GM10847 (cell line): Measurements from ENCODE around the gene RAC3.

Source experiments
- POLR2A ChIP-seq: IDR thresholded peaks from 2 replicates; pipeline ENCODE4 v1.6.1; 2011; ENCODE audit not compliant: insufficient read length; ENCODE audit errors: extremely low read depth

Gene RAC3

DNA sequence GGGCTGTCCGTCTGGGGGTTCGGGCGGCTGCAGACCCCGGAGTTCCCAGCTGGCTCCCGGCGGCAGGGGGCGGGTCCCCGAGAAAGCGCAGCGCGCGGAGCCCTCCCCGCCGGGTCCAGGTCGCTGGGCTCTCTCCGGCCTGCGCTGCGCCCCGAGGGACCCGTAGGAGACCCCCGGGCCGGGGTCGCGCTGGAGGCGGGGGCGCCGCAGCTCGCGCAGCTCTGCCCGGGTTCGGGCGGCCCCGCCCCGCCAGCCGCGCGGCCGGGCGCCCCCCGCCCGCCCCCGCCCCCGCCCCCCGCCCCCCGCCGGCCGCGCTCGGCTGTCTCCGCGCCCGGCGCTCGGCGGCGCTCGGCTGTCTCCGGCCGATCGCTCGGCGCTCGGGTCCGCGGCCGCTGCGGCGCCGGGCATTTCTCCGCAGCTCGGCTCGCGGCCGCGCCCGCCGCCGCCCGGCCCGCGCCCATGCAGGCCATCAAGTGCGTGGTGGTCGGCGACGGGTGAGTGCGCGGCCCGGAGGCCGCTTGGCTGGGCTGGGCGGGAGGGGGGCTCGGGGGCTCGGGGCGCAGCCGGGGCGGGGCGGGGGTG lies at the start of gene RAC3:
TSS of gene RAC3 (plus strand) at position 376 of the 582 bp plus-strand sequence. CDS start at position 460, 84 bp downstream.
- TF ChIP-seq POLR2A, result no peak

DNA sequence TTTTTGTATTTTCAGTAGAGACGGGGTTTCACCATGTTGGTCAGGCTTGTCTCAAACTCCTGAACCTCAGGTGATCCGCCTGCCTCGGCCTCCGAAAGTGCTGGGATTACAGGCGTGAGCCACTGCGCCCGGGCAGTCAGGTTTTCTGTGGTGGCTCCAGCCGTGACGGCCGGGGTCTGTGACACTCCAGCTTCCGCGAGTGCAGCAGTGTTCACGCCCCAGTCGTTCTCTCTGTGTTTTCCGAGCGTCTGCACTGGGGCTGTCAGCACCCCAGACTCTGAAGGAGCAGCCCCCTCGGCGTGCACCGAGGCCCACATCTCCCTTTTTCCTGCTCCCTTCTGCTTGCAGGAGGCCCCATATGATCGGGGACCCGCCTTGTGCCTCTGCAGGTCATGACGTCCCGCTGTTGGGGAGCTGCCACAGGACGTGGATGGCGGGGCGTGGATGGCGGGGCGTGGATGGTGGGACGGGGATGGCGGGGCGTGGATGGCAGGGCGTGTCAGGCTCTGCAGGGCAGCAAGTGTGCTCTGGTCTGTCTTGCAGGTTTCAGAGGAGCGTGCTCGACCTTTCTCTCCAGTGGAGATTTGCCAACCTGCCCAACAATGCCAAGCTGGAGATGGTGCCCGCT lies 48.4 kb upstream of the RAC3 start:
- no peak for TF ChIP-seq POLR2A

DNA sequence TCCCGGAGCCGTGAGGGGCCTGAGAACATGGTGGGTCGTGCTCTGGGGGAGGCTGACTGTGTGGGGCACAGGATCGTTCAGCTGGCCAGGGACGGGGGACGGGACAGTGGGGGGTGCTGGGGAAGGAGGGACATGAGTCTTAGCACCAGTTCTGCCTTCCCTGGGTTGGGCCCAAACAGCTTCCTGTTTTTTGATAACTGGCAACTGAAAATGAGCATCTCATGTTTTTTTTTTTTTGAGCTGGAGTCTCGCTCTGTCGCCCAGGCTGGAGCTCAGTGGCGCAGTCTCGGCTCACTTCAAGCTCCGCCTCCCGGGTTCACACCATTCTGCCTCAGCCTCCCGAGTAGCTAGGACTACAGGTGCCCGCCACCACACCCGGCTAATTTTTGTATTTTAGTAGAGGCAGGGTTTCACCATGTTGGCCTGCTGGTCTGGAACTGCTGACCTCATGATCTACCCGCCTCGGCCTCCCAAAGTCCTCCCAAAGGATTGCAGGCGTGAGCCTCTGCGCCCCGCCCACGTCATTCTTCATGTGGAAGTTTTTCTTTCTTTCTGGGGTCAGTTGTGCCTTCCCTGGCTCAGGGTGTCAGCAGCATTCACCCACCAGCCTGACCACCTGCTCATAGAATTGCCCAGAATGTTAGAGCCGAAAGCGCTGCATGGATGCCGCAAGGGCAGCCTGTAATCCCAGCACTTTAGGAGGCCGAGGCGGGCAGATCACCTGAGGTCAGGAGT lies 47.7 kb upstream of the RAC3 start:
- TF ChIP-seq POLR2A, result no peak

DNA sequence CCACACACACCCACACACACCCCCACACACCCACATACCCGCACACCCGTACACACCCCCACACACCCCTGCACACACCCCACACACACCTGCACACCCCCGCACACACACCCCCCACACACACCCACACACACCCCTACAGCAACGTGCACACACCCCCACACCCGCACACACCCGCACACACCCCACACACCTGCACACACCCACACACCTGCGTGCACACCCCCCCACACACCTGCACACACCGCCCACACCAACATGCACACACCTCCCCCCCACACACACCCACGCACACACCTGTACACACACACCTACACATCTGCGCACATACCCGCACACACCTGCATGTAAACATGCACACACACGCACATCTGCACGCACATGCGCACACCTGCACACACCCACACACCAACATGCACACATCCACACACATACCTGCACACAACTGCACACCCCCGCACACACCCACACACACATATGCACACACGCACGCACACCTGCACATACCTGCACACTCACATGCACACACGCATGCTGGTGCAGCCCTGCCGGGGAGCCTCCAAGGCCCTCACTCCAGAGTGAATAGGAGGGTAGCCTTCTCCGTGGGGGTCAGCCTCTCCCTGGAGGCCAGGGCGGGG lies 46.6 kb upstream of the RAC3 start:
- TF ChIP-seq POLR2A, result no peak

DNA sequence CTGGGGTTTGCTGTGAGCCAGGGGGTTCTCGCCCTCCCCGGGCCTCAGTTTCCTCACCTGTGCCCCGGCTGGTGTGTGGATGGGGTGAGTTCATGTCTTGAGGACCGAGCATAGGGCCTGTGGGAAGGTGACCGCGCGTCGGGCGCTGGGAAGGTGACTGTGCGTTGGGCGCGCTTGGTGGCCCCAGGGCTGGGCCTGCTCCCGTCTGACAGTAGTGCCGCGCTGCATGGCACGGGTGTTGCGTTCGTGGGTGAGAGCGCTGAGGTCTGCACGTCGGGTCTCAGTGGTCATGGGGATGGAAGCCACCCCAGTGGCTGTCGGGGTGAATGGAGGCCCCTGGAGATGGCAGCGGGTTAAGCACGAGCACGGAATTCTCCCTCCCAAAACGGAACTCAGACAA lies 44.9 kb upstream of the RAC3 start:
- no peak for TF ChIP-seq POLR2A

DNA sequence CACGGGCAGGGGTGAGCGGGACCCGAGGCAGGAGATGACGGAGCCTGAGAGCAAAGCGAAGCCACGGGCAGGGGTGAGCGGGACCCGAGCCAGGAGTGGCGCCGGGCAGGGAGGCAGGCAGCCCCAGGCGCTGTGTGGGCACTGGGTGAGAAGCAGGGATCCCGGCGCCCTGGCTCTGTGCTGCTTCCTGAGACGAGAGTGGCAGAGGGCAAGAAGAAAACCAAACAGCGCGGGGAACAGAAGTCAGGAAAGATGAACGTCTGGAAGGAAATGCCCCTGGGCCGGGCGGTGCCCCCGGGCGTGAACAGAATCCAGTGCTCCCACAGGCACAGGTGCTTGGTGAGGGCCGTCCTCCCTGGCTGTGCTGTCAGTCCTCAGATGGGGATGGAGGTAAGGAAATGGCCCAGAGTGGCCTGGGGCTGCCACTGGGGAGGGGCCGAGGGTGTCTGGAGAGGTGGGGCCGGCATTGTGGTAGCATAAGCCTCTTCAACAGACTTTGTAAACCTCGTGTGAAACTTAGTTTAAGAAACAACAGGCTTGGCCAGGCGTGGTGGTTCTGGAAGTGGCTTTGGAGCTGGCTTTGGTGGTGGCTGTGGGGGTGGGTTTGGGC lies 44.2 kb upstream of the RAC3 start:
- TF ChIP-seq POLR2A, result no peak

DNA sequence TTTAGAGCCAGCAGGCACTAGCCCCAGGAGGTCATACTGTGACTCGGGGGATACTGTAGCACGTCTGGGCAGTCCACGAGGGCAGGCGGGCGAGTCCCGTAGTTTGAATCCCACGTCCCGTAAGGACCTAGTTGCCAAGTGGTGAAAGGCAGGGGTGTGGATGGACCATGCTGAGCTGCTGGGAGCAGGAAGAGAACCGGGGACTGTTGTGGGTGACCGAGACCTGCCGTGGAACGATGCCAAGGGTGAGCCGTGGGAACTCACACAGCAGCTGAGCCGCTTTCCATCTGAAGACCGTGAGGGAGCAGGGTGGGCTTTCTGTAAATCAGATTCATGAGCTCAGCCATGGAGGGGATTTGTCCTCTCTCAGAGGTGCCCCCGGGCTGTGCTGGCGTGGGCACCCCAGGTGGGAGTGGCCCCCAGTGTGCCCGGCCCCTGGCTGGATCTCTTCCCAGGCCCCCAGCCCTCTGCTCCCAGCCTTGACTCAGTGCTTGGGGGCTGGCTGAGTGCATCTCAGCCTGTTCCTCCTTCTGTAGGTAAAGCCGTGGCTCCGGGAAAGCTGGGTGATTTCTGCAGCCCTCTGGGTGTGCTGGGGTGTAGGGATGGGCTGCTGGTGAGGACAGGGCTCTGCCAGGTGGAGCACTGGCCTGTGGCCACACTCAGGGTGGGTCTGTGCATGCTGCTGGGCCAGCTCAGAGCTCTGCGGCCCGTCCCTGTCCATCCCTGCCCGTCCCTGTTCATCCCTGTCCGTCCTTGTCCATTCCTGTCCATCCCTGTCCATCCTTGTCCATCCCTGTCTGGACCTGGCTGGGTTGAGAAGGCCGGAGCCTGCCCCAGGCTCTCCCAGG lies 40.4 kb upstream of the RAC3 start:
- no peak for TF ChIP-seq POLR2A

DNA sequence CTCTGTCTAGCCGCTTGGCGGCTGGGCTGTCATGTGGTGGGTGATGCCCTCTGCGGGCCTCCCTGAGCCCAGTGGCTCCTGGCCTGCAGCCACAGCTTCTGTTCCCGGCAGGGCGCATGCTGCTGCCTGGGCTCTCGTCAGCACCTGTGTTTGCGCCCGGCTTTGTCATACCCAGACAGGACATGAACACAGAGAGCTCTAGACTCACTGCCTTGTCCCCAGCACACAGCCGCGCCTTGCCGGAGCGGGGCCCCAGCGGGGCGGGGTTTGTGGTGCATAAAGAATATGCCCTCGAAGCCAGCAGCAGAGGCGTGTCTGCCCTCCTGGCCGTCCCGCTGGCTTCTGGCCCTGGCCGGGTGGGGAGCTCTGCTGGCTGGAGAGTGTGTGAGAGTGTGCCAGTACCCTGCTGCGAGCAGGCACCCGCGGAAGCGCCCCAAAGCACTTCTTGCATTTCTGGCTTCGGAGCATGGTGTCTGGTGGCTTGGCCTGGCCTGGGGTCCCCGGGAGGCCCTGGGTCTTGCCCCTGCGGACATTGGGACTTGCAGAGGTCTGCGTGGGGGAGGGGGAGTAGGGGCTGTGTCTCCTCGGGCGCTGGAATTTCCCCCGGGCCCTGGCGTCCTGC lies 39.7 kb upstream of the RAC3 start:
- TF ChIP-seq POLR2A, result no peak

DNA sequence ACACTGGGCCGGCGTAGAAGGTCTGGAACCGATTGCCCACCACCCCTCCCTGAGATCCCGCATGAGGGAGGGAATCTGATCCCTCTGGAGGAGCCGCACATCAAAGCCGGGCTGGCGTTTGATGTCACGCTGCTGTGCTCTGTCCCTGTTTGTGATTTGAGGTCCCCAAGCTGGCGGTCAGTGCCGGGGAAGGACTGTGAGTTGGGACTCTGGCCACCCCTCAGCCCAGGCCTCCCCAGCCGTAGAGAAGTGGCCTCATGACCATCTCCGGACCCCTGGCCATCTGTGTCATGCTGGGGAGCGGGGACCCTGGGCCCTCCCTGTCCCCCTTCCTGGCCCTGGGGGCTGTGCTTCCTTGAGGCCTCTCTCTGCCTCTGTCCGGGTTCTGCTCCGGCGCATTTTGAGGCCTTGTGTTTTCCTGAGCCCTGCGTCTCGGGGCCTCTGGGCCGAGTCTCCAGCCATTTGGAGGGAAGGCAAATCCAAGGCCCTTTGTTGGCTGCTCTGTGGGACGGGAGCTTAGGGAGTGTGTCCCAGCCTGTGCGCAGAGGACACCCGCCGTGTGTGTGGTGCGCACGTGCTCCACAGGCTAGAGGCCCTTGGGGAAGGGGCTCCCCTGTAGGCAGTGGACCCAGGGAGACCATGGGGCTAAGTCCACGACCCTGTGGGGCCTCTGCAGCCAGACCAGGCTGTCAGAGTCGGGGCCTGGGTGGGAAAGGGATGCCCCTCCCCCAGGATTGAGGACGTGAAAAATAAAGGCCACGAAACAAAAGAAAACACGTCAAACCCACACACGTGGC lies 39.0 kb upstream of the RAC3 start:
- TF ChIP-seq POLR2A, result no peak

DNA sequence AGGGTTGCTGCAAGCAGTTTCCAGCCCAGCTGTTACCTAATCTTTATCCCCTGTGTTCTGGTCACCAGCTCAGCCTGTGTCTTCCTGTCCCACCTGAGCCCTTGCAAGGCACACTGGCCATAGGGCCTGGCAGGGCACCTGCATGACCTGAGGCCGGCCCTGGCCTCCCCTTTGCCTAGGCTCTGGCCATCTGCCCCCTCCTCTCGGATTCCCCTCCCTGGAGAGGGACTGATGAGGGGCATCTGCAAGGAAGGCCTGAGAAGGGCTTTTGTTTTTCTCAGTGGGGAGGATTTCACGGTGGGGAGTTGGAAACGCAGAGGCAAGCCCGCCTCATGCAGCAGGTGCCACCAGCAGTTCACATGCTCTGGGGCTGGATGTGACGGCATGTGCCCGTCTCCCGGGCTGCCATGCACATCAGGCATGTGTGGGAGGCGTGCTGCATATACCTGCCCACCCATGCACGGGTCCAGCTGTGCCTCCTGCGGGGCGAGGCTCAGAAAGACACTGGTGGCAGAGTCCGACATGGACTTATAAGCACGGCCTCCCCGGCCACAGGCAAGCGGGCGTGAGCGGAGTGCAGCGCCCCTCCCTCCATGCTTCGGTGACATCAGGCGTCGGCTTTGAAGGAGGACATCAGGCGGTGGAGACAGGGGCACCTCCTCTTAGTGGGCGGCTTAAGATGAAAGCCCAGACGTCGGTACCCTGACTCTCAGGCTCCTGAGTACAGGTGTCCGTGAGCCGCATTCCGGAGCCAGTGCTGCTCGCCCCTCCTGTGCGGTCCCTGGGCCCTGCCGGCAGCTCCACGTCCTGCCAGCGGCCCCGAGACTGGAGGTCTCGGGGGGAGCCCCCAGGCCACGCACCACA lies 37.5 kb upstream of the RAC3 start:
- no peak for TF ChIP-seq POLR2A

DNA sequence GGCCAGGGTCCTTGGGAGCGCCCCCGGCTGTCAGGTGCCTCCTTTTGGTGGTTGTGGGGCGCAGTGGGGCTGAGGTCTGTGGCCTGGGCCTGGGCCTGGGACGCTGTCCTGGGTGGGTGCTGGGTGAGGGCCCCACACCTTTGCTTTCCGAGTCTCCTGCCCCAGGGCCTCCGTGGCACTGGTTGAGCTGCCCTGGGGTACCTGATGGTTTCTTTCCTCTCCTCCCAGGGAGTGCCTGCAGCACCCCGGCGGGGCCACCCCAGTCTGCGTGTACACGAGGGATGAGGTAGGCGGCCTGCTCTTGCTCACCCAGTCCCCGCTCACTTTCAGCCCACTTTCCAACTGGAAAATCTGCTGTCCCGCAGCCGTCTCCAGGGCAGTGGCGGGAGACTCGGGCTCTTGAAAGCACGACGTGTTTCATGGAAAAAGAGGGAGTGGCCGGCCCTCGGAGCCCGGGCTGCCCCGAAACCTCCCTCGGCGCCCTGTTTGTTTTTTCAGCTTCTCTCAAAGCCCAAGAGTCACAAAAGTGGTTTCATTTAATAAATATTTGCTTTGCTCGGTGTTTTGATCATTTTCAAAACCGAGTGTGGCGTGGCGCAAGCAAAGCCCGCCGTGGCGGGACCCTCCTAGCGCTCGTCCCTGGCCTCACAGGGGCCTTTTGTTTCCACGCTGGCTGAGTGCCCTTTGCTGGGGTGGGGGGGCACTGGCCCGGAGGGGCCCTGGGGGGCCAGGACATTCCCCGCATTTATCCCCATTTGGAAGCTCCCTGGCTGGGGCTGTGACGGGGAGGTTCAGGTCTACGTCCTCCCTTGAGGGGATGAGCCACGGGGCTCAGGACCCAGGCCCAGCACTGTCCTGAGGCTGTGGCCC lies 36.6 kb upstream of the RAC3 start:
- no peak for TF ChIP-seq POLR2A

DNA sequence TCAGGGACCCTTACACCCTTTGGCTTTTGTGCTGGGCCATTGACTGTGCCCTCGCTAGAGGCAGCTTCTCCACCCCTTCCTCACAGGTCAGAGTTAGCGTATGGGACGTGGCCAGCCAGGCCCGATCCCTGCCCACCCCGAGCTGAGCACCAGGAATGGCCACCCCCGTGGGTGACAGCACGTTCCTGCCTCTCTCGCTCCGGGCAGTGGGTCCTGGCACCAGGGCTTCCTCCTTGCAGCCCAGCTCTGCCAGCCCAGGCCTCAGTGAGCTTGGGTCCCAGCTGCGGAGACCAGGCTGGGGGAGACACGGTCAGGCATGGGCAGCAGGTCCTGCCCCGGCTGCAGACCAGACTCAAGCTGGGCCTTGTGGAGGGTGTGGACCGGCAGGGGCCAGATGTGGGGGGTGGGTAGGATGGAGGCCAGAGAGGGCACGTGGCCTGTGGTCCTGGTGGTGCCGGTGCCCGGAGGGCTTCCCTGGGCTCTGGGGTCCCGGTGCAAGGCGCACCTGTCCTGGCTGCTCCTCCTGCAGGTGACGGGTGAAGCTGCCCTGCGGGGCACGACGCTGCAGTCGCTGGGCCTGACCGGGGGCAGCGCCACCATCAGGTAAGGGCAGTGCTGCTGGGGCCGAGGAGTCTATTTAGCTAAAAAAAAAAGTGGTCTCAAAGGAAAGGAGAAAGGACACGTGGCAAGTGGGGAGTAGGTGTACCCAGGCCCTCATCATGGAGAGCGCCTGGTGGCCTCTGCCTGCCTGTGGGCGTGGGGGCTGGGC lies 35.8 kb upstream of the RAC3 start:
- TF ChIP-seq POLR2A, result no peak
